HUES64 (cell line): ENCODE results near the gene AANAT. TPM values are rescaled to one million over a fixed set of nuclear protein-coding genes. Genes with fewer than 3 reads are reported as not detected.

Experiments
- H3K27ac ChIP-seq: 2 replicates; pipeline ENCODE4 v1.7.0; 2013; ENCODE audit warnings: low read depth, low read length, inconsistent platforms
- H3K27me3 ChIP-seq: 2 replicates; pipeline ENCODE4 v1.6.1; 2013; ENCODE audit warnings: mild to moderate bottlenecking, low read length; ENCODE audit not compliant: insufficient read depth
- H3K36me3 ChIP-seq: 2 replicates; pipeline ENCODE4 v1.6.1; 2013; ENCODE audit warnings: mild to moderate bottlenecking, low read length; ENCODE audit not compliant: insufficient read depth
- H3K4me1 ChIP-seq: 2 replicates; pipeline ENCODE4 v1.6.1; 2013; ENCODE audit warnings: mild to moderate bottlenecking, low read length, moderate library complexity; ENCODE audit not compliant: insufficient read depth
- H3K4me3 ChIP-seq: 2 replicates; pipeline ENCODE4 v1.5.1; 2013; ENCODE audit warnings: mild to moderate bottlenecking, low read length, moderate library complexity
- H3K9ac ChIP-seq: 2 replicates; pipeline ENCODE4 v1.6.1; 2013; ENCODE audit warnings: mild to moderate bottlenecking, low read depth, low read length
- H3K9me3 ChIP-seq: 2 replicates; pipeline ENCODE4 v1.6.1; 2013; ENCODE audit warnings: low read depth, low read length; ENCODE audit not compliant: insufficient read depth
- WGBS: fragments of 150-250, 120-280 bp; methylation state at CpG from one replicate; pipeline ENCODE4 v1.1.7; 2013; ENCODE audit warnings: missing lambda C conversion rate; 5-methylcytosine and 5-hydroxymethylcytosine counted together
- polyA plus RNA-seq, 2 experiments: library from polyadenylated mRNA; stranded (reverse); fragments of 50-300 nt; gene quantifications; one replicate each; pipeline ENCODE4 v1.2.3, GENCODE V29; 2013

AANAT gene
- polyA plus RNA-seq (2013, experiment 1 of 2): not detected
- not detected for polyA plus RNA-seq (2013, experiment 2 of 2)

DNA sequence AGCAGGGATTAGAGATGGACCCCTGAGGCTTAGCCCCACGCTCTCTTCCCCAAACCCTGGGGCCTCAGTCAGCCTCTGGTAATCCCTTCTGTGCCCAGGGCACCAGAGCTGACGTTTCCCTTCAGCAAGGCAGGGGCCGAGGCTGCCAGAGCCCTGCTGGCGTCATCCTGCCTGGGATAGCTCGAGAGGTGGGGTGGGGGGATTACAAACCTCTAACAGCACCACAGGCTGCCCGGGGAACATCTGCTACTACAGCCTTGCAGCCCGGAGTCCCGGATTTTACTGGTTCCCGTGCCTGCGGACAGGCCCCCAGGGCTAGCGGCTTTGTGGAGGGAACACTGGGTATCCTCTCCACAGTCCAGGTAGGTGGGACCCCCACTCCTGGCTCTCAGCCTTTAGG is at the start of gene AANAT:
Gene AANAT, plus strand, starts transcription at position 238 of the 400 bp plus-strand sequence. CDS start 1,144 bp downstream, outside the sequence.
- whole genome bisulfite sequencing: 42% methylated on average over 11 of the region's 11 CpGs
- Histone ChIP-seq H3K27me3 (no peaks in the 10 kb centered on the region), H3K9ac (no peak within 1 kb of the TSS), H3K4me1 (peaks cover 7% of the 10 kb centered on the region; the same call in 1 of the 2 replicates), H3K27ac (no peak within 1 kb of the TSS), H3K4me3 (no peak within 1 kb of the TSS), H3K36me3 (peaks cover 2% of the 10 kb centered on the region; the same call in 1 of the 2 replicates), H3K9me3 (no peaks in the 10 kb centered on the region)

DNA sequence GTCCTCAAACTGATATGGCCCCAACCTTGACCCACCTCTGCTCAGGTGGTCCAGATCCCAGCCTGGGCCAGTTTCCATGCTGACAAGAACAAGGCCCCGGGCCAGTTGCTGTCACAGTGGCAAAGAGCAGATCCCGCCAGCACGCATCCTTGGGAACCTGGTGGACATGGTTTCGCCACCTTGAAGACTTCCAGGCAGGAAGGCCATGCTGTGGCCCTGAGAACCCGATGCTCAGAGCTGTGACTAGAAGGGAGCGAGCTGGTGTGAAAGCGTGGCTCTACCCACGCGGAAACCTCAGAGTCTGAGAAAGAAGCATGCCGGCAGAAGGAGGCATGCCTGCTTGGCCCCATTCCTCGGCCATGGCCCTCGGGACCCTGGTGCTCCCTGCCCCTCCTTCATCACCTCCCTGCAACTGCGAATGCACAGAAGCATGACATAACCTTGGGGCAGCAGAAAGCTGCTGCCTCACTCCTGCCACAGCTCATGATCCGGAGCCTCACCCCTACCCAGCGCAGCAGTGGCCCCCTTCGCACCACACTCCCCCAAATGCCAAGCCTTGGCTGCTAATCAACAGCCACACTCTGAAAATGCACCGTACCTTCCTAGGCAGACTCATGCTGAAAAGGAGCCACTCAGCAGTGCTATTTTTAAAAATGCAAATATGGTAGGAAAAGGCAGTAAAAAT is 47.7 kb upstream of the AANAT start:
- Histone ChIP-seq H3K9ac (no peak overlapping the region; the same call in 1 of the 2 replicates), H3K9me3 (no peaks in the 10 kb centered on the region), H3K27ac (no peak overlapping the region), H3K4me3 (no peak overlapping the region), H3K27me3 (no peaks in the 10 kb centered on the region), H3K4me1 (0 out of 2 replicates have a peak, but pooled peaks cover 3% of the 10 kb centered on the region), H3K36me3 (peaks cover 14% of the 10 kb centered on the region)
- WGBS: 95% methylated on average over 17 of the region's 17 CpGs

DNA sequence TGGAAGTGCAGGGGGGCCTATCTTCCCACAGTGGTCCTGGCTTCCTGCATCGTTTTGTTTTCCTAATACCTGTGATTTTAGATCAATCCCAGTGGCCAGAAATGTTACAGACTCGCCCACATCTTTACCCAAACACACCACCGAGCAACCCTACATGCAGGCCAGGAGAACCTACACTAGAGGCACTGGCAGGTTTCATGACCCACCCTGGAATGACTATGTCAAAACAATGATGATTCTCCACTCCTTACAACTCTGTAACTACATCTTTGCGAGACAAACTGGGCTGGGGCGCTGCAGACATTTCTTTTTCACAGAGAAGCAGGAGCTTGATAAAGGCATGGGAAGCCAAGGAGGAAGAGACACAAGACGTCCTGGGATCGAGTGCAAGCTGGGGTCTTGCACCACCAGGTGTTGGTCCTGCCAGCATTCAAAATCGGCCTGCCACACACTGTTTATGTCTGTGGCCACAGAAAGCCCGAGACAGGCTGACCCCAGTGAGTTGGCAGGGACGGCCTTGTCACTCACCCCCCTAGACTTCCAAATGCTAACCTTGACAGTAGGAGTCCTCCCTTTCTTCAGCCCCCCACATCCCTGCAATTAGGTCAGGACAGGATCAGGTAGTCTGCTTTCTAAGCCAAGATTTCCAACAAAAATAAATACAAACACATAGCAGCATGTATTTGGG is 46.9 kb upstream of the AANAT start:
- no peak overlapping the region for H3K4me3 ChIP-seq
- H3K9me3 ChIP-seq: no peaks in the 10 kb centered on the region
- H3K4me1 ChIP-seq: 0 out of 2 replicates have a peak, but pooled peaks cover 3% of the 10 kb centered on the region
- no peak overlapping the region for H3K9ac ChIP-seq
- no peak overlapping the region for H3K27ac ChIP-seq
- WGBS: 86% methylated on average over 10 of the region's 10 CpGs
- peaks cover 14% of the 10 kb centered on the region for H3K36me3 ChIP-seq
- H3K27me3 ChIP-seq: no peaks in the 10 kb centered on the region

DNA sequence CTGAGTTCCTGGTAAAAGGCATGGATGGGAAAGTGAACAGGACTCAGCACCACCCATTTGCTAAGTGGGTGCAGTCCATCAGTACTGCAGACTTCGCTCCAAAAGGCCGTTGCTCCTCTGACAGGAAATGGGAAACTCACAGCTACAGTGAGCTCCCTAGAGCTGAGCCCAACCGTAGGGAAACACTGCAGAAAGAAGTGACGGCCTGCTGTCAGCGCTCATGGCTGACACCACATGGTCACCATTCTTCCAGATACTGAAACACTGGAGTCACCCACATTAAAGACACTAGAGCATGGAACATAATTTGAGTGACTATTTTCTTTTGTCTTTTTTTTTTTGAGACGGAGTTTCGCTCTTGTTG is 46.4 kb upstream of the AANAT start:
- Histone ChIP-seq H3K4me3 (no peak overlapping the region), H3K27me3 (no peaks in the 10 kb centered on the region), H3K9me3 (no peaks in the 10 kb centered on the region), H3K36me3 (peaks cover 10% of the 10 kb centered on the region), H3K4me1 (0 out of 2 replicates have a peak, but pooled peaks cover 3% of the 10 kb centered on the region), H3K9ac (no peak overlapping the region), H3K27ac (no peak overlapping the region)
- 75% methylated on average over 7 of the region's 7 CpGs for WGBS

DNA sequence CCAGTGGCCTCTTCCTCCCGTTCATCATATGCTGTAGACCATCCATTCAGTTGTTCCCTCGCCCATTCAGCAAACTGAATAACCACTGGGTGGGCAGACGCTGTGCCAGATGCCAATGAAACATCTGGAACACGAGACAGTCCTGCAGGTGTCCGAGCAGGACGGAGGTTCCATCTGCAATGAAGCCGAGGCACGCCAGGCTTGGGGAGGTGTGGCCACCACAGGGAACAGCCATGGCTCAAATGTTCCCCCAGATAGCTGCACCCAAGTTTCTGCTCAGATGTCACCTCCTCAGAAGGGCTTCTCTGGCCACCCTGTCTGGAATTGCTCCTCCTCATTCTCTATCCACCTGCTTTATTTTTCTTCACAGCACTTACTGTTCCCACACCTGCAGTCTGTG is 45.0 kb upstream of the AANAT start:
- Histone ChIP-seq H3K27me3 (no peaks in the 10 kb centered on the region), H3K9me3 (no peaks in the 10 kb centered on the region), H3K9ac (no peak overlapping the region), H3K27ac (no peak overlapping the region), H3K4me1 (0 out of 2 replicates have a peak, but pooled peaks cover 3% of the 10 kb centered on the region), H3K4me3 (no peak overlapping the region), H3K36me3 (peaks cover 3% of the 10 kb centered on the region; the same call in 1 of the 2 replicates)
- 93% methylated on average over 8 of the region's 8 CpGs for WGBS

DNA sequence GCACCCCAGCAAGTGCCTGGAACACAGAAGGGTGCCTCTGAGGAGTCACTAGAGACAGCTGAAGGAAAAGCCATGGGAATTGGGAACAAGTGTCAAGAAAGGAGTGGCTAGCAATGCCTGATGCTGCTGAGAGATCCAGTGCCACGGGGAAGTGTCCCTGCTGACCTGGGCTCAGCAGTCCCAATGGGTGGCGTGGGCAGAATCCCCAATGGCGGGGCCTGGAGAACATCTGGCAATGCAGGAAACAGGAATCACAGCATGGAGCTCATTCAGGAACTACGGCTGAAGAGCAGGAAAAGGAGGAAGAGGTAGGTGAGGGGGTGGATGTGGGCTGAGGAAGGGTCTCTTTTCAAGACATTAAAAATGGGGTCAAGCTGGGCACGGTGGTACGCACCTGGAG is 44.5 kb upstream of the AANAT start:
- no peak overlapping the region for H3K4me3 ChIP-seq

DNA sequence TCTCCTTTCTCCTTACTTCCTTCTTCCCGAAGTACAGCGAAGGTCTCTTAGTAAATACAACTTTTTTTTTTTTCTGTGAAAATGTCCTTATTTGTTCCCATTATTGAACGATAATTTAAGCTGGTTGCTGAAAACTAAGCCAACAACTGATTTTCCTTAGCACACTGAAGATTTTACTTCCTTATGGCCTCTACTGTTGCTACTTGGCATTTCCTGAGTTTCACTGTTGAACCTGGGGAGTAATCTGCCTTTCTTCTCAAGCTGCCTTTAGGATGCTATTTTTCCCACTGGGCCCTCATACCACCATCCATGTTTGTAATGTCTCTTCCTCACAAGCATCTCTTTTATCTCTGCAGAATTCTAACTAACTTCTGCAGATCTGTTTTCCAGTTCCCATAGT is 40.5 kb upstream of the AANAT start:
- Histone ChIP-seq H3K9ac (no peak overlapping the region), H3K4me1 (peaks cover 21% of the 10 kb centered on the region; the same call in 1 of the 2 replicates), H3K27me3 (no peaks in the 10 kb centered on the region), H3K9me3 (no peaks in the 10 kb centered on the region), H3K36me3 (no peaks in the 10 kb centered on the region), H3K27ac (no peak overlapping the region), H3K4me3 (no peak overlapping the region)
- 98% methylated on average over 3 of the region's 3 CpGs for WGBS

More for the DNA sequence above, 44.5 kb upstream of the AANAT start:
- Histone ChIP-seq H3K27ac (no peak overlapping the region), H3K27me3 (no peaks in the 10 kb centered on the region), H3K36me3 (no peaks in the 10 kb centered on the region), H3K4me1 (0 out of 2 replicates have a peak, but pooled peaks cover 3% of the 10 kb centered on the region), H3K9ac (no peak overlapping the region), H3K9me3 (no peaks in the 10 kb centered on the region)
- WGBS: 91% methylated on average over 6 of the region's 6 CpGs

DNA sequence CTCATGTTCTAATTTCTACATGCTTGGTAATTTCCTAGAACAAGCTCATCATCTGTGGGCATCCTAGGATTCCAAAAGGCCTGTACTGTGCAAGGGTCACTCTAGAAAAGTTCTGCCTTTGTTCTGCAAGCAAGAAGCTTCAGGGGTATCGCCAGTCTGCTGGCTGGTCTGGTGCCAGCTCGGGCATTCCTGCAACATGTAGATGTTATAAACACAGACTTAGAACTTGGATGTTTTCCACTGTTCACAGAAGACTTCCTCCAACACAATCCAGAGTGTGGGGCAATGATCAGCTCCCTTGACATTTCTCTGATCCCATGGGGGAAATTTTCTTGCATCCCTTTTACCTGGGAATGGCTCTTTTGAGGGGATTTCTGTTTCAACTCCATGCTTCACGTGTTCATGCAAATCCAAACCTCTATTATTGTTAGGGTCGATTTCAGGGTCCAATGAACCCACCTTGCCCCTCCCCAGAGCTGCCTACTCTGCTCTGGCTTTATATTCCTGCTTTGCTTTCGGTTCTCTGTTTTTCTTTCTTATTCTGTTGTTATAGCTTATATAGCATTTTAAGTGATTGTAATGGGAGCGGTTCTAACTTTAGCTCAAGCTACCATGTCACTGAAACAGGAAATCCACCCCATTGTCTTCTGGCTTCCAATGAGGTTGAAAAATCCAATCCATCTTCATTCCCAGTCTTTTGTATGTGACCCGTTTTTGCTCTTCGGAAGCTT is 39.7 kb upstream of the AANAT start:
- H3K9ac ChIP-seq: no peak overlapping the region
- H3K9me3 ChIP-seq: no peaks in the 10 kb centered on the region
- H3K4me3 ChIP-seq: no peak overlapping the region
- no peak overlapping the region for H3K27ac ChIP-seq
- no peaks in the 10 kb centered on the region for H3K27me3 ChIP-seq
- 93% methylated on average over 7 of the region's 8 CpGs for WGBS
- H3K36me3 ChIP-seq: no peaks in the 10 kb centered on the region
- H3K4me1 ChIP-seq: peaks cover 28% of the 10 kb centered on the region

DNA sequence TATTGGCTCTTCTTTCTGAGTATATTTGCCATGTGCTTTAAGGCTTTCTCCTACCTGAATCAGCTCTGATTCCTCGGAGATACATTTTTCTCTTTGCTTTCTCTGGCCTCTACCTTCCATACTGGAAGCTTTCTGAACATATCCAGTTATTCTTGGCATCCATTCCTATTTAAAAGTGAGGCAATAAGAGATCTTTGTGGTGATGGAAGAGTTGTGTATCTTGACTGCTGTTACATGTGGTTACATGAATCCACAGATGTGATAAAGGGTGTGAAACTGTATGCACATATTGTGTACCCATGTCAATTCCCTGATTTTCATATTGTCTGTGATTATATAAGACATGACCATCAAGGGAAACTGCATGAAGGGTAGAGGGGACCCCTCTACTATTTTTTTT is 38.9 kb upstream of the AANAT start:
- no peak overlapping the region for H3K27ac ChIP-seq
- no peak overlapping the region for H3K4me3 ChIP-seq
- peaks cover 28% of the 10 kb centered on the region for H3K4me1 ChIP-seq
- 100% methylated on average over 1 of the region's 1 CpG for WGBS
- H3K9me3 ChIP-seq: no peaks in the 10 kb centered on the region
- no peaks in the 10 kb centered on the region for H3K27me3 ChIP-seq
- no peaks in the 10 kb centered on the region for H3K36me3 ChIP-seq
- no peak overlapping the region for H3K9ac ChIP-seq

DNA sequence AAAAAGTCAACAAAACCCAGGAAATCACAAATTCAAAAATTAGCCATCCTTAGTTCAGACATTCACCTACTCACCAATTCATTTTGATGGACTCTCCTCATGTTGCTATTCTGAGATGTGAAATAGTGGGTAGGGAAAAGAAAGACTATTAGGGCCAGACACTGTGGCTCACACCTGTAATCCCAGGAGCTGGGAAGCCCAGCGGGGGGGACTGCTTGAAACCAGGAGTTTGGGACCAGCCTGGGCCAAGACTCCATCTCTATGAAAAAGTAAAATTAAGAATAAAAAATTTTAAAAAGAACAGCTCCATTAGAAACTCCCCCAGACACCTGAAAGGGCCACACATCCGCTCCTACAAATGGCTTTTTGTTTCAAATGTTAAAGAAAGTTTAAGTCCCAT is 35.9 kb upstream of the AANAT start:
- no peaks in the 10 kb centered on the region for H3K27me3 ChIP-seq
- no peak overlapping the region for H3K4me3 ChIP-seq
- no peak overlapping the region for H3K9ac ChIP-seq
- no peaks in the 10 kb centered on the region for H3K36me3 ChIP-seq
- H3K27ac ChIP-seq: no peak overlapping the region
- H3K9me3 ChIP-seq: no peaks in the 10 kb centered on the region
- 73% methylated on average over 2 of the region's 2 CpGs for WGBS
- peaks cover 28% of the 10 kb centered on the region for H3K4me1 ChIP-seq

DNA sequence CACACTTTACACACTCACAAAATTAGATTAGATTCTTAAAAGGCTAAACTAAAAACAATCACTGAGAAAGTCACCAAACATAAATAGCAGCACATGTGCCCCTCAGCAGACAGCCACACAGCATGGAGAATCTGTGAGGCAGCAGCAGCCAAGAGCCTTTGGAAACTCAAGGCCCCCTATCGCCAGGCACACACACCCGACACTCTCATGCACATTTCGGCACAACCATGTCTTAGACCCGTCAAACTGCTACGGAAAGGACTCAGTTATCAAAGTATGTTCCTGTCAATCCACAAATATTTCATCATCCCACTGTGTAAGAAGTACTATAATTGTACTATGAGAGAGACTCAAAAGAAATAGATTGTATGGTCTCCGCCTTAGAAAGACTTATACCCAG is 35.4 kb upstream of the AANAT start:
- H3K27me3 ChIP-seq: no peaks in the 10 kb centered on the region
- H3K9me3 ChIP-seq: no peaks in the 10 kb centered on the region
- no peak overlapping the region for H3K4me3 ChIP-seq
- no peaks in the 10 kb centered on the region for H3K36me3 ChIP-seq
- H3K9ac ChIP-seq: no peak overlapping the region
- H3K27ac ChIP-seq: no peak overlapping the region
- H3K4me1 ChIP-seq: peaks cover 28% of the 10 kb centered on the region
- 87% methylated on average over 6 of the region's 6 CpGs for WGBS
